Activated CD8-positive, alpha-beta memory T cell treated with anti-CD3 and anti-CD28 coated beads, Interleukin-2, amount 50 U/mL, for 24 hours (primary cell): ENCODE data around the gene IL12RB1.

ENCODE experiments used
- DNase-seq: peaks from one replicate; pipeline ENCODE4 v3.0.0-alpha.2; 2020; ENCODE audit errors: extremely low read depth

Gene IL12RB1

DNA sequence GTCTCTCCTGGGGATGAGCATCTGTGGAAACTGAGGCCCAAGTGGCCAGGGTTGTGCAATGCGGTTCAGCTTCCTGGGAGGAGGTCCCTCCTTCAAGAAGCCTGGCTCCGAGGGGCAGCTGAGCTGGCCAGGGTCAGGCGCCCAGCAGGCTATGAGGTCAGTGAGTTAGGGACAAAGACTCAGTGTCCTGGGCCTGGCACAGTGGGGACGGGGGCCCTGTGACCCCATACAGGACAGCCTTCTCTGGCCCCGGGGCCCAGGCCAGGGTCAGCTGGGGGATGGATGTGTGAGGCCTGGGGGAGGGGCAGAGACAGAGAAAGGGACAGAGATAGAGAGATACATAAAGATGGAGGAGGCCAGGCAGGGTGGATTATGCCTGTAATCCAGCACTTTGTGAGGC is 3.0 kb upstream of the IL12RB1 start:
- no peak for DNase-seq

DNA sequence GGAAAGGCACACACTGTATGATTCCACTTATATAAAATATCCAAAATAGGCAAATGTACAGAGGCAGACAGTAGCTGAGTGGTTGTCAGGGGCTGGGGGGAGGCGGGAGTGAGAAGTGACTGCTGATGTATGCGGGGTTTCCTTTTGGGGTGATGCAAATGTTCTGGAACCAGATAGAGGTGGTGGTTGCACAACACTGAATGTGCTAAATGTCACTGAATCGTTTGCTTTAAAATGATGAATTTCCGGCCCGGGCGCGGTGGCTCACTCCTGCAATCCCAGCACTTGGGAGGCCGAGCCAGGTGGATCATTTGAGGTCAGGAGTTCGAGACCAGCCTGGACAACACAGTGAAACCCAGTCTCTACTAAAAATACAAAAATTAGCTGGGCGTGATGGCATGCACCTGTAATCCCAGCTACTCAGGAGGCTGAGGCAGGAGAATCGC is 2.4 kb upstream of the IL12RB1 start:
- peak; percentile 49 for DNase-seq

DNA sequence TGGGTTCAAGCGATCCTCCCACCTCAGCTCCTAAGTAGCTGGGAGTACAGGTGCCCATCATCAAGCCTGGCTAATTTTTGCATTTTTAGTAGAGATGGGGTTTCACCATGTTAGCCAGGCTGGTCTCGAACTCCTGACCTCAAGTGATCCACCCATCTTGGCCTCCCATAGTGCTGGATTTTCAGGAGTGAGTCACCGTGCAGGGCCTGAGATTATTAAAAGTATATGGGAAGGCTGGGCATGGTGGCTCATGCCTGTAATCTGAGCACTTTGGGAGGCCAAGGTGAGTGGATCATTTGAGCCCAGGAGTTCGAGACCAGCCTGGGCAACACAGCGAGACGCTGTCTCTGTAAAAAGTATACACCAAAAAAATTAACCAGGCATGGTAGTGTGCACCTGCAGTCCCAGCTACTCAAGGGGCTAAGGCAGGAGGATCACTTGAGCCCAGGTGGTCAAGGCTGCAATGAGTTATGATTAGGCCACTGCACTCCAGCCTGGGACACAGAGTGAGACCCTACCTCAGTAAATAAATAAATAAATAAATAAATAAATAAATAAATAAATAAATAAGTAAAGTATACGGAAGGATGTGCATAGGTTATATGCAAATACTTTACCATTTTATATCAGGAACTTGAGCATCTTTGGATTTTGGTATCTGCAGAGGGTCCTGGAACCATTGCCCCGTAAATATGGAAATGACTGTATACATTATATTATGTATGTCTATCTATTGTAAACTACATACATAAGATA is 854 bp downstream of the IL12RB1 start:
- DNase-seq: no peak

DNA sequence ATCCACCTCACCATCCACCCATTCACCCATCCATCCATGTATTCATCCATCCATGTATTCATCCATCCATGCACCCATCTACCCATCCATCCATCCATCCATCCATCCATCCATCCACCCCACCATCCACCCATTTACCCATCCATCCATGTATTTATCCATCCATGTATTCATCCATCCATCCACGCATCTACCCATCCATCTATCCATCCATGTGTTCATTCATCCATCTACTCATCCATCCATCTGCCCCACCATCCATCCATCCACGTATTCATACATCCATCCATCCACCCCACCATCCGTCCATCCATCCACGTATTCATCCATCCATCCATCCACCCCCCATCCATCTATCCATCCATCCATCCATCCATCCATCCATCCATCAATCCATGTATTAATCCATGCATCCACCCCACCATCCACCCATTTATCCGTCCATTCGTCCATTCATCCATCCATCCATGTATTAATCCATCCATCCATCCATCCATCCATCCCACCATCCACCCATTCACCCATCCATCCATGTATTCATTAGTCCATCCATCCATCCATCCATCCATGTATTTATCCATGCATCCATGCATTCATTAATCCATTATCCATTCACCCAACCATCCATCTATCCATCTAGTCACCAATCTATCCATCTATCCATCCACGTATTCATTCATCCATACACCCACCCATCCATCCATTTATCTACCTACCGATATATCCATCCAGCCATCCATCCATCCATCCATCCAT is 2.6 kb downstream of the IL12RB1 start:
- DNase-seq: no peak

DNA sequence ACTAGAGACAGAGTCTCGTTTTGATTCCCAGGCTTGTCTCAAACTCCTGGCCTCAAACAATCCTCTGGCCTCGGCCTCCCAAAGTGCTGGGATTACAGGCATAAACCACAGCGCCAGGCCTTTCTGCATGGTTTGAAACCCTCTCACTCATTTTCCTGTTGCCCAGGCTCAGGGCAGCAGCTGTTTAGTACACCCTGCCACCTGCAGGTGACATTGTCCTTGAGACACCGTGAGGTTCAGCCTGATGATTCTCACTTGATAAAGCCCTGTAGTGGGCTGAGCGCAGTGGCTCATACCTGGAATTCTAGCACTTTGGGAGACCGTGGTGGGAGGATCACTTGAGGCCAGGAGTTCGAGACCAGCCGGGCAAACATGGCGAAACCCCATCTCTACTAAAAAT is 12.5 kb downstream of the IL12RB1 start:
- no peak for DNase-seq

DNA sequence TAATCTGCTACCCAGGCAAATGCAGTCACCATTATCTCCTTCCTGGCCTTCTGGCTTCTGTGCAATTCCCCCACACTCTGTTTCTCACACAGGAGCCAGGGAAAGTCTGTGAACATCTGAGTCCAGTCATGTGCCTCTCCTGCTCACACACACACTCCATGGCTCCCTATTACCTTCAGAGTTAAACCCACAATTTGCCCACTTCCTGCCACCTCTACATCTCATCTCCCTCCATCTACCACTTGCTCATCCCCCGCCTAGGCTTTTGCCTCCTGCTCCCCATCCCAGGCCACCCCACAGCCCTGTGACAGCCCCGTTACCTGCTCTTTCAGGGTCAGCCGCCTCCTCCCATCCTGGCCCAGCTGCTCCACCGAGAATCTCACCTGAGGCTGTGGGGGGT is 13.5 kb downstream of the IL12RB1 start:
- DNase-seq: no peak

DNA sequence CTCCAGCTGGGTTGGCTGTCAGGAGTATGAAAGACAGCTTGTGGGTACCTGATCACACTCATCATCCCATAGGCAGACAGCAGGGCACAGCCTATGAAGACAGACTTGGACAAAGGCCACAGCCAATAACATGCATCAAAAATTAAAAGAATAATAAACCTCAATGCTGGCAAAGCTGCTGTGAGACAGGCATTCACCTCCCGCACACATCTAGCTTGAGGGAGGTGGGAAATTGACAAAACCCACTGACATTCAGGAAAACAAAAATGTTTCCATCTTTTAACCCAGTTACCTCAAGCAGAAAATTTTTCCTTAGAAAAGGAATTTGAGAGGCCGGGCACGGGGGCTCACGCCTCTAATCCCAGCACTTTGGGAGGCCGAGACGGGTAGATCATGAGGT is 14.4 kb downstream of the IL12RB1 start:
- no peak for DNase-seq

DNA sequence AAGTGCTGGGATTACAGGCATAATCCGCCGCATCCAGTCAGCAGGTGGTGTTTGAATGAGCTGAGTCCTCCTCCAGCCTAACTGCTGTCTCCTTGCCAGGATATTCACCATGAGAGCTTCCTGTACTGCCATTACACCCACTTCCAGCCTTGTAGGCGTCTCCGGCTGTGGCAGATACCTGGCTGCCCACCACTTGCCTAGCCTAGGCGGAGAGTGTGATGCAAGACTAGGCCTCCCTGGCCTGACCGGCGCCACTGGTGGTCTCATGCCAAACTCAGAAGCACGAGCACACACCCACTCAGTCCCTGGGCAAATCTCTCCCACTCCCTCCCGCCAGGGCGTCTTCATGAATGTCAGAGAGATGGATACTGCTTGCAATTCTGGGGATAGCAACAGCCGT is 16.6 kb downstream of the IL12RB1 start:
- DNase-seq: no peak

DNA sequence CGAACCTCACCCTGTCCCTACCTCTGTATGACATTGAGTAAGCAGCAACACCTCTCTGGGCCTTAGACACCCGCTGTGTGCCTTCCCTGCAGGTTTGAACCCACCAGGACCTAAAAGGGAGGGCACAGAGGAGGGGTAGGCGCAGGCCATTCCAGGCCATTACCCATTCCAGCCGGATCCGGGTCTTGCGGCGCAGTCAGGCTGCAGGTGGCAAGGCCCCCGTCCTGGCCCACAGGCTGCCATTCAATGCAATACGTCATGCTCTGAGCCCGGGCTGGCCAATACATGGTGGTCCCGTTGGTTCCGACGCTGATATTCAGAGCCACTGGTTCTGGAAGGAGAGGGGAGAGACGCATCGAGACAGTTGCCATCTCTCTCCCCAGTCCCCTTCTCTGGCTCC is 17.4 kb downstream of the IL12RB1 start:
- no peak for DNase-seq

DNA sequence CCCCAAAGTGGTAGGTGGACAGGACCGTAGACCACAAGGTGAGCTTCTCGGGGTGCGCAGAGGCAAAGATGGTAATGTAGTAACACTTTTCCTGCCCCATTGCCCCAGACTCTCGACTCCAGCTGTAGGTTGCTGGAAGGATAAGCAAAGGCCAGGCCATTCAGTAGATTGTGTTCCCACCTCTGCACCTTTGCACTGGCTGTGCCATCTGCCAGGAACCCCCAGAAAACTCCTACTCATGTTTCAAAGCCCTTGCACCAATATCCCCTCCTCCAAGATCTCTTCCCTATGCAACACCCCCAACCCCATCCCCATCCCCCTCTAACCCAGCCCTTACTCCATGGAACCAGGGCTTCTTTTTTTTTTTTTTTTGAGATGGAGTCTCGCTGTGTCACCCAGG is 18.3 kb downstream of the IL12RB1 start:
- DNase-seq: no peak

DNA sequence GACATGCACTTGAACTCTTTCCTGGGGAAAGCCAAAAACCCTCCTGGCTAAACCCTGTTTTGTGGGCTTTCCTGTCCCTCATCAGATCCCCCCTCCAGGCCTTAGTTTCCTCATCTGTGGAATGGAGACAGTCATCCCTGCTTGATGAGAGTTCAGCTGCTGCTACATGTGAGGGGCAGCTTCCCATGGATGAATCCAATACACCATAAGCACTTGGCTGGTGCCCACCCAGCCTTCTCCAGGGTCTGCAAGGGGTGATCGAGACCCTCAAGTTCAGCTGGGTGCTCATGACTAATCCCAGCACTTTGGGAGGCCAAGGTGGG is 21.6 kb downstream of the IL12RB1 start:
- no peak for DNase-seq

DNA sequence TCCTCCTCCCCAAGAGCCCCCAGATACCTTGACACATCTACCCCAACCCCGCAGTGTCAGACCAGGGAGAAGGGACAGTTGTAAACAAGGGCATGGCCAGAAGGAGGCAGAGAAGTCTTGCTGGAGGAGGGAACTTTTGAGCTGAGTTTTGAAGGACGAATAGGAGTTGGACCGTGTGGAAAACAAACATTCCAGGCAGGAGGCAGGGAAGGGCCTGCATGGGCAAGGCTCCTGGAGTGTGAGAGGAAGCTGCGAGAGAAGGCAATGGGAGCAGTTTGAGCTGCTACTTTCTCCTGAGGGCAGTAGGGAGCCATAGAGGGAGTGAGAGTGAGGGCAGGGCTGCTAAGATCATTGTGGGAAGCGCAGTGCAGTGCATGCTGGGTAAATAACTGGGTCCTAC is 23.3 kb downstream of the IL12RB1 start:
- DNase-seq: no peak

DNA sequence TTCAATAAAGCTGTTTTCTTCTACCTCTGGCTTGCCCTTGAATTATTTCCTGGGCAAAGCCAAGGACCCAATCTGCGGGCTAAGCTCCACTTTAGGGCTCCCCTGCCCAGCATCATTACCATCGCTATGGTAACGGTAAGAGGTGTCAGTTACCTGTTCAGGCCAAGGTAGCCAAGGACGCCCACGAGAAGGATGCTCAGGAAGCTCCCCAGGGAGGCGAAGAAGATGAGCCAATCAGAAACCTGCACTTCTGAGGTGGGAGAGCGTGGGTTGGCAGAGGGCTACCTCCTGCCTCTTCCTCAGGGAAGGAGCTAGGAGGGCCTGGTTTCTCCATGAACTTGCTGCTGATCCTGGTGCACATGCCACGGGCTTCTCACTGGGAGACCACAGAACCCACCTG is 24.7 kb downstream of the IL12RB1 start:
- DNase-seq: no peak

DNA sequence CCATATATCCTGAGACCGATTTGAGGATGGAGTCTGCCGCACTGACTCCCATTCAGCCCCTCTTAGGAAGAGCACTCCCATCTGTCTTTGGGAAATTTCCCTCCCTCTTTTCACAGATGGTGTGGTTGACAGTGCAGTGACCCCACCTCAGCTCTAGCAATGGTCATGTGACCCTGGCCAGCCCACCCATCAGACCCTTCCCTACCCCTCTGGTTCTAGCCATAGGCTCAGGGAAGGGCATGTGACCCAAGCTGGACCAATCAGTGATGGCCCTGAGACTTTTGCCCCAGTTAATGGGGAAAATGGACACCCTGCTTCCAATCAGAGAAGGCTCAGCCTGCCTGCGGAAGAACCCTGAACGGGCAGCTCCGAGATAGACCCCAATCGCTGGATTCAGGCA is 26.3 kb downstream of the IL12RB1 start:
- DNase-seq: no peak

DNA sequence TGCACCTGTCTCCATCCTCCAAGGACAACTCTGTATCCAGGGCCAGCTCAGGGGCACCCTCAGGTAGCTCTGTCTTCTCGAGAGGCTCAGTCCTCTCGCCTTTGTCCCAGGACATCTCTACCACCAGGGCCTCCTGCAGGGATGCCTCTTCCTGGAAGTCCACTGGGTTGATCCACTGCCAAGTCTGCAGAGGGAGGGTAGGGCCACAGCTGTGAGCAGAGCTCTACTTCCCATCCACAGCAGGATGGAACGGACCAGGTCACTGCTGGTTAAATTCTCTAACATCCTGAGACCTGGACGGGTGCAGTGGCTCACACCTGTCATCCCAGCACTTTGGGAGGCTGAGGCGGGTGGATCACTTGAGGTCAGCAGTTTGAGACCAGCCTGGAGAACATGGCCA is 26.8 kb downstream of the IL12RB1 start:
- no peak for DNase-seq

DNA sequence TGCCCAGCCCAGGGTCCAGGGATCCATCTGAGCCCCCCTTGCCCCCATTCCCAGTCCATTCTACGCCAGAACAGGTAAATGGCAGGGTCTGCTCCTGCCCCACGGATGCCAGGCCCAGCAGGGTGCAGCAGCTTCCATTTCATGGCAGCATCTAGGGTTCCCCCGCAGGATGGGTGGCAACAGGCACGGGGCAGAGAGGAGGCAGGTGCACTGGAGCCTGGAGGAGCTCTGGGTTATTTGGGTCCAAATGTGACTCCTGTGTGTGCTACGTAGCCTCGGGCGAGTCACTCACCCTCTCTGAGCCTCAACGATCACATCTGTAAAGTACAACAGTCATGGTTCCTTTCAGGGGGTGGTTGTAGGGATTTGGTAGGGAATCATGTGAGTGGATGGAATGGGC is 27.4 kb downstream of the IL12RB1 start:
- DNase-seq: no peak

DNA sequence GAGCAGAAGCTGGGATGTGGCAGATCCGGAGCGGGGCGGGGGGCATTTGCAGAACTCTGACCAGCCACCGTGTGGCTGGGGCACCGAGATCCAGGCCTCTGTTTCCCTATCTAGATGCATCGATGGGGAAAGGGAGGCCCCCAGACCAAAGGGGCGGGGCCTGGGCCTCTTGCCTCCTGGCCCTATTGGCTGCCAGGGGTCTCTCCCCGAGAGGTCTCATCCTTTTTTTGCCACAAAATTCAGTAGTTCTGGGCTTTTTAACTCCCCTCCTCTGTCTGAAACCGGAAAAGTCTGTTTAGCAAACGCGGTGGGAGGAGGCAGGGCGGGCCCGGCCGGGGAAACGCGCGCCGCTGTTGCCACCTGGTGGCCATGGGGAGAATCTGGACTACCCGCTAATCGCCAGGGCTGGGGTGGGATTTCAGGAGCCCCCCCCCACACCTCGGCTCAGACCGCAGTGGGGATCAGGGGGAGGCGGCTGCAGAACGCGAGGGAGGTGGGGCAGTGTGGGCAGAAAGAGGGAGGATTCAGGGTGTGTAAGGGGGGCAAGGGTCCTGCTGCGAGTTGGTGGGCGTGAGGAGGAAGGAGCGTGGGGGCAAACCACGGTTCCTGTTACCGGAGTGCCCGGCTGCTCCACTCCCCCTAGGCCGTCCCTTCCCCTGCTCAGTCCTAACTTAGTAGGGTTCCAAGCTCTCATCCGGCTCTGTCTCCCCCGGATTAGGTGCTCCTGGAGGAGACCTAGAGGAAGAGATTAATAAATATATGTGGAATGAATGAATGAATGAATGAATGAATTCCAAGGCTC is 28.3 kb downstream of the IL12RB1 start:
- peak; percentile 41 for DNase-seq

DNA sequence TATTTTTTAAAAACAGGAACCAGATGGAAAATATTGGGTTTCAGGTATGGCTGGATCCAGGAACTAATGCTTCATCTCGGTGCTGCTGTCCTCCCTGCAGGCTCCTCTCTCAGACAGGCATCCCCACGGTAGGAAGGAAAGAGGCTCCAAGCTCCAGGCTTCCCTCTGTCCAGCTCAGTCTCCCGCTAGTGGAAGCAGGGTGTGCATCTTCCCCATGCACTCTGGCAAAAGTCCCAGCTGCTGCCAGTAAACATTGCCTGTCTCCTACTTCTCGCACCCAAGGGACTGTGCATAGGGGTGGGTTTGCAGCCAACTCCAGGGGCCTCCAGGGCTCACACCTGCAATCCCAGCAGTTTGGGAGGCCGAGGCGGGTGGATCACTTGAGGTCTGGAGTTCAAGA is 29.2 kb downstream of the IL12RB1 start:
- no peak for DNase-seq

DNA sequence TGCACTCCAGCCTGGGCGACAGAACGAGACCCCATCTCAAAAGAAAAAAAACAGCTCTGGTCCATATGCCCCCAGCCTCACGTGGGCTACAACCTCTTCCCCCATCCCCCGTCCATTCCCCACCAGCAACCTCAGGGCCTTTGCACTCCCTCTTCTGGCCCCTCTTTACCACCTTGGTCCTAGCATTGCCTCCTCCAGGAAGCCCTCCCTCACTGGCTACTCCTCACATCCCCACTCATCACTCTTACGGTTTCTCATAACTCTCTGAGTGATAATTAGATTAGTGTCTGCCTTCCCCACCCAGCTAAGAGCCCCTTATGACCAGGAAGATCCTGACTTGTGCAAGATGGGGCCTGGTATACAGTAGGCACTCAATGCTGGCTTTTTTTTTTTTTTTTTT is 30.8 kb downstream of the IL12RB1 start:
- no peak for DNase-seq

DNA sequence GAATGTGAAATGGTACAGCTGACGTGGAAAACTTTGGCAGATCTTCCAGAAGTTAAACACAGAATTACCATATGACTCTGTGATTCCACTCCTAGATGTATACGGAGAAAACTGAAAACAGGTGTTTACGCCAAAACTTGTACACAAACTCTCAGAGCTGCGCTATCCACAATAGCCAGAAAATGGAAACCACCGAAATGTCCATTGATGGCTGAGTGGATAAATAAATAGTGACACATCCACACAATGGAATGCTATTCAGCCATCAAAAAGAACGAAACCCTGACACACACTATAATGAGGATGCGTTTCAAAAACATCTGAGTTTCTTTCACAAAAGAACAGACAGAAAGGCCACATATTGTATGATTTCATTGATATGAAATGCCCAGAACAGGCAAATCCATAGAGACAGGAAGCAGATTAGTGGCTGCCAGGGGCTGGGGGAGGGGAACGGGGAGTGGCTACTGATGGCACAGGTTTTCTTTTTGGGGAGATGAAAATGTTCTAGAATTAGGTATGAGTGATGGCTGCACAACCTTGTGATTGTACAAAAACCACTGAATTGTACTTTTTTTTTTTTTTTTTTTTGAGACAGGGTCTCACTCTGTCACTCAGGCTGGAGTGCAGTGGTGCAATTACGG is 33.0 kb downstream of the IL12RB1 start:
- no peak for DNase-seq

DNA sequence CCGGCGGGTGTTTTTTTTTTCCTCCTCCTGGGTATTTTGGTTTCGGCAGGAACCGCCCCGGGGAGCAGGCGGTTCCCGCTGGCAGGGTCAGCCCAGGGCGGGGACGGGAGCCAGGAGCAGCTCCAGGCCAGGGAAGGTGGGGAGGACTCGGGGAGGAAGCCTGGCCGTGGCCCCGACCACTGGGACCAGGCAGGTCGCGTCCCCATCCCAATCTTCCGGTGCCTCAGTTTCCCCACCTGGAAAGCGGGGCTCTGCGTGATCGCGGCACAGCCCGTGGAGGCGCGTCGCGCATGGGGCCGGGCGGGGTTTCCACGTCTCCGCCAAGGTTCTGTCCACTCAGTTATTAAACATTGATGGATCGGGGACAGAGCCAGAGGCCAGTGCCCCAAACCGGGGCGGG is 34.8 kb downstream of the IL12RB1 start:
- no peak for DNase-seq

DNA sequence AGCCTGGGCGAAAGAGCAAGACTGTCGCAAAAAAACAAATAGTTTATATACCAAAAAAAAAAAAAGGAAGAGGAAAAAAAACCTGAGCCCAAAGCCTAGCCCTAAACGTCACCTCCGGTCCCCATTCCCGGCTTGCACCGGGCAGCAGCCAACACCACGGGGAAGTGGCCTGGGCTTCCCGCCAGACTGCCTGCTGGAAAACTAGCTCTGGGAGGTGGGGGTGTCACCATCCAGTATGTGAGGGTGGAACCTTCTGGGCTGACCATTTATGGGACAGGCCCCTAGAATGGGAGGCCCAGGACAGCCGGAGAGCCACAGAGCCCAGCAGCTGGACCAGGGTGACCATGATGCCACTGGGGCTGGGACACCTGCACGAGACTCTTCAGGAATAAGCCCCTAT is 37.3 kb downstream of the IL12RB1 start:
- no peak for DNase-seq
